HepG2 (cell line): ENCODE results near the gene QRICH2. TPM values are rescaled to one million over a fixed set of nuclear protein-coding genes. Genes with fewer than 3 reads are reported as not detected.

ENCODE experiments used
- ATAD3A ChIP-seq: sonication (generic); formaldehyde crosslinking; IDR thresholded peaks from 2 replicates; pipeline ENCODE4 v1.4.0; 2020; ENCODE audit warnings: missing genetic modification reagents
- CREB1 ChIP-seq, 2 experiments: fragments of 450-650 bp in 1 of 2; IDR thresholded peaks; 2 replicates each; pipeline ENCODE4 v1.6.1; 2016 to 2017; ENCODE audit warnings: control low read depth in 1 of 2, mild to moderate bottlenecking in 1 of 2, missing compliant biosample characterization in 1 of 2, missing genetic modification characterization in 1 of 2
- ETV5 ChIP-seq: IDR thresholded peaks from 2 replicates; pipeline ENCODE4 v1.6.1; 2018; ENCODE audit warnings: missing biosample characterization, missing genetic modification reagents, inconsistent platforms, borderline replicate concordance
- HMGA1 ChIP-seq: sonication (generic); formaldehyde crosslinking; conservative IDR thresholded peaks from 2 replicates; pipeline ENCODE4 v1.4.0; 2020; ENCODE audit warnings: missing genetic modification reagents
- MAFK ChIP-seq, 2 experiments: IDR thresholded peaks in 1 of 2; conservative IDR thresholded peaks in 1 of 2; 2 replicates each; pipeline ENCODE4 v1.6.1; 2011; ENCODE audit warnings: improper control_type of control experiment in 2 of 2, low read length in 2 of 2
- MAZ ChIP-seq, 2 experiments: sonication (generic) in 1 of 2; formaldehyde crosslinking in 1 of 2; IDR thresholded peaks; 2 replicates each; pipeline versions ENCODE4 v1.5.0 to v1.6.1; 2012 to 2020; ENCODE audit warnings: low read depth in 2 of 2, mild to moderate bottlenecking in 2 of 2, borderline replicate concordance in 1 of 2, improper control_type of control experiment in 1 of 2, low read length in 1 of 2, missing genetic modification reagents in 1 of 2, moderate library complexity in 1 of 2
- NPAS2 ChIP-seq: sonication (generic); formaldehyde crosslinking; IDR thresholded peaks from 2 replicates; pipeline ENCODE4 v1.8.0; 2022; ENCODE audit warnings: mild to moderate bottlenecking, missing genetic modification reagents, borderline replicate concordance
- REPIN1 ChIP-seq: sonication (generic); formaldehyde crosslinking; IDR thresholded peaks from 2 replicates; pipeline ENCODE4 v1.8.0; 2022; ENCODE audit warnings: missing genetic modification reagents, low read depth, mild to moderate bottlenecking, borderline replicate concordance
- RXRA ChIP-seq: sonication (generic); formaldehyde crosslinking; IDR thresholded peaks from 2 replicates; pipeline ENCODE4 v1.5.1; 2020; ENCODE audit warnings: missing genetic modification reagents
- ZNF160 ChIP-seq: sonication (generic); formaldehyde crosslinking; IDR thresholded peaks from 2 replicates; pipeline ENCODE4 v1.8.0; 2022; ENCODE audit warnings: mild to moderate bottlenecking, inconsistent platforms, missing genetic modification reagents
- ZNF382 ChIP-seq: sonication (generic); formaldehyde crosslinking; IDR thresholded peaks from 2 replicates; pipeline ENCODE4 v1.5.0; 2020; ENCODE audit warnings: missing genetic modification reagents, mild to moderate bottlenecking, borderline replicate concordance
- ZNF776 ChIP-seq: sonication (generic); formaldehyde crosslinking; IDR thresholded peaks from 2 replicates; pipeline ENCODE4 v1.4.0; 2020; ENCODE audit warnings: mild to moderate bottlenecking, missing genetic modification reagents
- ZNF790 ChIP-seq: sonication (generic); formaldehyde crosslinking; IDR thresholded peaks from 2 replicates; pipeline ENCODE4 v1.8.0; 2022; ENCODE audit warnings: missing genetic modification reagents, mild to moderate bottlenecking, borderline replicate concordance
- polyA plus RNA-seq, 8 experiments: library from polyadenylated mRNA; depleted of rRNA in 3 of 8; stranded (reverse) in 7 of 8; unstranded in 1 of 8; fragments of >200 nt; fragmentation: Illumina TruSeq in 4 of 8; extraction: Trizol in 4 of 8; gene quantifications; 2 replicates each; pipeline versions ENCODE4 v1.2.1 to v1.2.3, GENCODE V29; 2011 to 2016; ENCODE audit warnings: low read depth in 4 of 8, missing spikeins in 1 of 8, mixed read lengths in 1 of 8; ENCODE audit not compliant: insufficient read depth in 1 of 8
- total RNA-seq, 5 experiments: library from RNA; depleted of rRNA; stranded (reverse); fragments of >200 nt; fragmentation: Illumina TruSeq; extraction: Trizol; gene quantifications; 2 replicates each; pipeline ENCODE4 v1.2.3, GENCODE V29; 2016; ENCODE audit warnings: low read depth in 1 of 5
- TF ChIP-seq, protein P1 (sequence below): sonication (generic); formaldehyde crosslinking; IDR thresholded peaks from 2 replicates; pipeline ENCODE4 v1.8.0; 2022; ENCODE audit warnings: mild to moderate bottlenecking, missing genetic modification reagents; ENCODE audit not compliant: insufficient replicate concordance
- TF ChIP-seq, protein P2 (sequence below): sonication (generic); formaldehyde crosslinking; IDR thresholded peaks from 2 replicates; pipeline ENCODE4 v1.4.0; 2020; ENCODE audit warnings: mild to moderate bottlenecking, missing genetic modification reagents, borderline replicate concordance
- TF ChIP-seq, protein P3 (sequence below): sonication (generic); formaldehyde crosslinking; IDR thresholded peaks from 2 replicates; pipeline ENCODE4 v1.4.0; 2020; ENCODE audit warnings: mild to moderate bottlenecking, missing genetic modification reagents
- TF ChIP-seq, protein P4 (sequence below): sonication (generic); formaldehyde crosslinking; IDR thresholded peaks from 2 replicates; pipeline ENCODE4 v1.5.0; 2020; ENCODE audit warnings: missing genetic modification reagents

Gene QRICH2
- total and polyA plus RNA-seq, 2 of the 13 experiments (the other 11 are each of a cell fraction or from before 2014, with no cell fraction given) = 3.7 to 5.7 TPM

DNA sequence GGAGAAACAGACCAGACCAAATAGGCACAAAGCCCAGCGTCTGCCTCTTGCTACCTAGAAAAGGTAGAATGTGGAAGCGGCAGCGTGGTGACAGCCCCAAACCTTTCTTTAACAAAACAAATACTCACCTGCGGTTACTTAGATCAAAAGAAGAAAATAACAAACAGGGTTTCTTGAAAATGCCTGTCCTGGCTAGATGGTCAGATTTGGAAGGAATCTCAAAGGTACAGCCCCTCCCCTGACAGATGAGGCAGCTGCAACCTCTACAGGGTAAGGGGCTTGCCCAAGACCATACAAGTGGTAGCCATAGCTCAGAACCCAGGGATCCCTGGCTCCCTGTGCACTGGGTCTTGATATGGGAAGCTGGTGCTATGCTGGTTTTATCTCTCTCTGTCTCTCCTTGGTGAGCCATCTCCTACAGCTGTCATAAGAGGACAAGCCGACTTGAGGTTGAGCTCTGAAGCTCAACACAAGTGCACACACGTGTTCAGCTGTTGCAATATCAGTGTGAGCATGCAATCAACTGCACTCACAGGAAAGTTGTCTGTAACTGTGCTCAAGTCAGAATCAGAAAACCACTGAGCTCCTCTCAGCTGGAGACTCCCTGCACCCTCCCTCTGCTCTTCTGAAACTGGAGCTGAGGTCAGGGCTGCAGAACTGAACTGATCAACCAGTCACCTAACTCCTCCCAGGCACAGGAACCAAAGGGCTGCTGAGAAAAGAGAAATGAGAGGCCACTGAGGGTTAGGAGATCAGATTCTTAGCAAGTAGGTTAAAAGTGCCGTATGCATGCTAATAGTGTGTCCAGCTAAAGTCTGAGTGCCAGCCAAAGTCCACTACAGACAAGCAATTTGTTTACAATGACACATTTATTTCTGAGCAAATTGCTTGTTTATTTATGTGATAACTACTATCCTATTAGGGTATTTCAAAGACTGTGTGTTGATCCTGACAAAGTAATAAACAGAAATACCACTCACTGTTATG lies 61.7 kb downstream of the QRICH2 start (continued):
- TF ChIP-seq, protein P1, sequence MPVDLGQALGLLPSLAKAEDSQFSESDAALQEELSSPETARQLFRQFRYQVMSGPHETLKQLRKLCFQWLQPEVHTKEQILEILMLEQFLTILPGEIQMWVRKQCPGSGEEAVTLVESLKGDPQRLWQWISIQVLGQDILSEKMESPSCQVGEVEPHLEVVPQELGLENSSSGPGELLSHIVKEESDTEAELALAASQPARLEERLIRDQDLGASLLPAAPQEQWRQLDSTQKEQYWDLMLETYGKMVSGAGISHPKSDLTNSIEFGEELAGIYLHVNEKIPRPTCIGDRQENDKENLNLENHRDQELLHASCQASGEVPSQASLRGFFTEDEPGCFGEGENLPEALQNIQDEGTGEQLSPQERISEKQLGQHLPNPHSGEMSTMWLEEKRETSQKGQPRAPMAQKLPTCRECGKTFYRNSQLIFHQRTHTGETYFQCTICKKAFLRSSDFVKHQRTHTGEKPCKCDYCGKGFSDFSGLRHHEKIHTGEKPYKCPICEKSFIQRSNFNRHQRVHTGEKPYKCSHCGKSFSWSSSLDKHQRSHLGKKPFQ (CRISPR knock-in tag) = no peak
- no peak for TF ChIP-seq ZNF382 (CRISPR knock-in tag)
- no peak for TF ChIP-seq CREB1 (IDR thresholded peaks at IDR 0.05)
- TF ChIP-seq CREB1 (CRISPR knock-in tag; IDR thresholded peaks at IDR 0.05) = no peak
- TF ChIP-seq ZNF790 = no peak
- TF ChIP-seq MAFK (conservative IDR thresholded peaks at IDR 0.05 in 1 of 2, IDR thresholded peaks at IDR 0.05 in 1 of 2; ENCODE audit: low read length in 2 of 2) = peak in 1 of 2 experiments; percentile 38; a peak in 2 of 4 replicates
- TF ChIP-seq ATAD3A = no peak
- TF ChIP-seq ZNF776 (CRISPR knock-in tag) = no peak
- TF ChIP-seq REPIN1 (CRISPR knock-in tag) = no peak
- TF ChIP-seq, protein P2, sequence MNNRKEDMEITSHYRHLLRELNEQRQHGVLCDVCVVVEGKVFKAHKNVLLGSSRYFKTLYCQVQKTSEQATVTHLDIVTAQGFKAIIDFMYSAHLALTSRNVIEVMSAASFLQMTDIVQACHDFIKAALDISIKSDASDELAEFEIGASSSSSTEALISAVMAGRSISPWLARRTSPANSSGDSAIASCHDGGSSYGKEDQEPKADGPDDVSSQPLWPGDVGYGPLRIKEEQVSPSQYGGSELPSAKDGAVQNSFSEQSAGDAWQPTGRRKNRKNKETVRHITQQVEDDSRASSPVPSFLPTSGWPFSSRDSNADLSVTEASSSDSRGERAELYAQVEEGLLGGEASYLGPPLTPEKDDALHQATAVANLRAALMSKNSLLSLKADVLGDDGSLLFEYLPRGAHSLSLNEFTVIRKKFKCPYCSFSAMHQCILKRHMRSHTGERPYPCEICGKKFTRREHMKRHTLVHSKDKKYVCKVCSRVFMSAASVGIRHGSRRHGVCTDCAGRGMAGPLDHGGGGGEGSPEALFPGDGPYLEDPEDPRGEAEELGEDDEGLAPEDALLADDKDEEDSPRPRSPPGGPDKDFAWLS (CRISPR knock-in tag) = no peak
- no peak for TF ChIP-seq HMGA1
- TF ChIP-seq, protein P3, sequence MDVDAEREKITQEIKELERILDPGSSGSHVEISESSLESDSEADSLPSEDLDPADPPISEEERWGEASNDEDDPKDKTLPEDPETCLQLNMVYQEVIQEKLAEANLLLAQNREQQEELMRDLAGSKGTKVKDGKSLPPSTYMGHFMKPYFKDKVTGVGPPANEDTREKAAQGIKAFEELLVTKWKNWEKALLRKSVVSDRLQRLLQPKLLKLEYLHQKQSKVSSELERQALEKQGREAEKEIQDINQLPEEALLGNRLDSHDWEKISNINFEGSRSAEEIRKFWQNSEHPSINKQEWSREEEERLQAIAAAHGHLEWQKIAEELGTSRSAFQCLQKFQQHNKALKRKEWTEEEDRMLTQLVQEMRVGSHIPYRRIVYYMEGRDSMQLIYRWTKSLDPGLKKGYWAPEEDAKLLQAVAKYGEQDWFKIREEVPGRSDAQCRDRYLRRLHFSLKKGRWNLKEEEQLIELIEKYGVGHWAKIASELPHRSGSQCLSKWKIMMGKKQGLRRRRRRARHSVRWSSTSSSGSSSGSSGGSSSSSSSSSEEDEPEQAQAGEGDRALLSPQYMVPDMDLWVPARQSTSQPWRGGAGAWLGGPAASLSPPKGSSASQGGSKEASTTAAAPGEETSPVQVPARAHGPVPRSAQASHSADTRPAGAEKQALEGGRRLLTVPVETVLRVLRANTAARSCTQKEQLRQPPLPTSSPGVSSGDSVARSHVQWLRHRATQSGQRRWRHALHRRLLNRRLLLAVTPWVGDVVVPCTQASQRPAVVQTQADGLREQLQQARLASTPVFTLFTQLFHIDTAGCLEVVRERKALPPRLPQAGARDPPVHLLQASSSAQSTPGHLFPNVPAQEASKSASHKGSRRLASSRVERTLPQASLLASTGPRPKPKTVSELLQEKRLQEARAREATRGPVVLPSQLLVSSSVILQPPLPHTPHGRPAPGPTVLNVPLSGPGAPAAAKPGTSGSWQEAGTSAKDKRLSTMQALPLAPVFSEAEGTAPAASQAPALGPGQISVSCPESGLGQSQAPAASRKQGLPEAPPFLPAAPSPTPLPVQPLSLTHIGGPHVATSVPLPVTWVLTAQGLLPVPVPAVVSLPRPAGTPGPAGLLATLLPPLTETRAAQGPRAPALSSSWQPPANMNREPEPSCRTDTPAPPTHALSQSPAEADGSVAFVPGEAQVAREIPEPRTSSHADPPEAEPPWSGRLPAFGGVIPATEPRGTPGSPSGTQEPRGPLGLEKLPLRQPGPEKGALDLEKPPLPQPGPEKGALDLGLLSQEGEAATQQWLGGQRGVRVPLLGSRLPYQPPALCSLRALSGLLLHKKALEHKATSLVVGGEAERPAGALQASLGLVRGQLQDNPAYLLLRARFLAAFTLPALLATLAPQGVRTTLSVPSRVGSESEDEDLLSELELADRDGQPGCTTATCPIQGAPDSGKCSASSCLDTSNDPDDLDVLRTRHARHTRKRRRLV = no peak
- TF ChIP-seq ETV5 (CRISPR knock-in tag) = peak; percentile 28; the same call in 1 of the 2 replicates
- TF ChIP-seq RXRA = peak; percentile 71; the same call in 1 of the 2 replicates
- TF ChIP-seq MAZ (IDR thresholded peaks at IDR 0.05; ENCODE audit: borderline replicate concordance, low read depth, low read length) = peak; percentile 25; the same call in 1 of the 2 replicates
- no peak for TF ChIP-seq MAZ (CRISPR knock-in tag; IDR thresholded peaks at IDR 0.05; ENCODE audit: low read depth)
- no peak for TF ChIP-seq ZNF160 (CRISPR knock-in tag)
- TF ChIP-seq NPAS2 (CRISPR knock-in tag) = no peak
- TF ChIP-seq, protein P4, sequence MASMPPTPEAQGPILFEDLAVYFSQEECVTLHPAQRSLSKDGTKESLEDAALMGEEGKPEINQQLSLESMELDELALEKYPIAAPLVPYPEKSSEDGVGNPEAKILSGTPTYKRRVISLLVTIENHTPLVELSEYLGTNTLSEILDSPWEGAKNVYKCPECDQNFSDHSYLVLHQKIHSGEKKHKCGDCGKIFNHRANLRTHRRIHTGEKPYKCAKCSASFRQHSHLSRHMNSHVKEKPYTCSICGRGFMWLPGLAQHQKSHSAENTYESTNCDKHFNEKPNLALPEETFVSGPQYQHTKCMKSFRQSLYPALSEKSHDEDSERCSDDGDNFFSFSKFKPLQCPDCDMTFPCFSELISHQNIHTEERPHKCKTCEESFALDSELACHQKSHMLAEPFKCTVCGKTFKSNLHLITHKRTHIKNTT (CRISPR knock-in tag) = no peak
